ENCODE data around the gene C1S. TPM values are rescaled to one million over a fixed set of nuclear protein-coding genes. Genes with fewer than 3 reads are reported as not detected.

Gene C1S
- total and polyA plus RNA-seq, 2 donors (not counting 1 experiment from before 2014, with no cell fraction given) = 0.21 to 0.64 TPM

- Mint-ChIP-seq H3K27me3 (no peaks in the 10 kb centered on the region), H3K9me3 (ENCODE audit: insufficient read depth) (no peaks in the 10 kb centered on the region), H3K27ac (no peak overlapping the region), H3K4me1 (peaks cover 8% of the 10 kb centered on the region), H3K4me3 (no peak overlapping the region)
- Histone ChIP-seq H4K20me1 (ENCODE audit: control insufficient read depth, insufficient read depth, low read length, poor library complexity, severe bottlenecking) (no peaks in the 10 kb centered on the region), H3K9me3 (ENCODE audit: control extremely low read depth in 1 of 3, control insufficient read depth in 2 of 3, insufficient read depth in 1 of 3, low read length in 2 of 3) (no peaks in the 10 kb centered on the region), H3K27ac (ENCODE audit: low read length in 2 of 2) (no peak overlapping the region), H3K79me2 (ENCODE audit: control insufficient read depth, insufficient read depth, low read length) (no peaks in the 10 kb centered on the region), H3K9ac (ENCODE audit: low read length) (no peak overlapping the region), H3K4me2 (replicated peaks; ENCODE audit: low read depth, low read length, poor library complexity, severe bottlenecking) (no peak overlapping the region), H3K4me3 (ENCODE audit: control extremely low read depth in 1 of 5, extremely low read depth in 1 of 5, insufficient read depth in 1 of 5, low read depth in 2 of 5, low read length in 4 of 5) (no peak overlapping the region), H2AFZ (ENCODE audit: insufficient read depth, low read depth, low read length, poor library complexity, severe bottlenecking) (no peak overlapping the region), H3K36me3 (replicated peaks in 1 of 2; ENCODE audit: control extremely low read depth in 1 of 2, control insufficient read depth in 1 of 2, extremely low read depth in 1 of 2, insufficient read depth in 2 of 2, low read length in 1 of 2) (peaks cover 0 to 3% of the 10 kb centered on the region in 2 experiments), H3K27me3 (replicated peaks in 1 of 4; ENCODE audit: control extremely low read depth in 1 of 4, control insufficient read depth in 3 of 4, insufficient read depth in 4 of 4, low read length in 3 of 4) (peaks cover 0 to 3% (median 0%) of the 10 kb centered on the region in 4 experiments), H3K4me1 (ENCODE audit: control insufficient read depth in 2 of 2, insufficient read depth in 2 of 2, low read length in 2 of 2) (peaks cover 0 to 9% of the 10 kb centered on the region in 2 donors)
- WGBS (ENCODE audit: insufficient coverage) = 97% methylated on average over 19 of the region's 19 CpGs
- no peak for TF ChIP-seq CTCF (IDR thresholded peaks at IDR 0.05)
- no peak for TF ChIP-seq EZH2 (IDR thresholded peaks at IDR 0.05; ENCODE audit: borderline replicate concordance, insufficient read depth, low read depth, low read length, poor library complexity, severe bottlenecking)
- intact Hi-C loops (cut with micrococcal nuclease) = no loop called here
- ATAC-seq (ENCODE audit: low read depth) (no peak), DNase-seq (no peak)
- POLR2A ChIA-PET = no interaction called here
- CTCF ChIA-PET = interaction anchor here (1.3 kb wide), 1 partner anchor 173 kb away, joined by 5 read pairs; no protein-coding TSS in a partner anchor
Observed at GRCh38 chr12:7096979-7097378, 36.5 kb downstream of the C1S start.

GRCh38 chr12:7099290-7099996, 38.9 kb downstream of the C1S start:
- no peaks in the 10 kb centered on the region for H3K79me2 ChIP-seq (ENCODE audit: control insufficient read depth, insufficient read depth, low read length)
- Mint-ChIP-seq H3K27ac (no peak overlapping the region), H3K4me1 (no peaks in the 10 kb centered on the region), H3K9me3 (ENCODE audit: insufficient read depth) (no peaks in the 10 kb centered on the region), H3K27me3 (no peaks in the 10 kb centered on the region), H3K4me3 (no peak overlapping the region)
- H3K9me3 ChIP-seq (ENCODE audit: control extremely low read depth in 1 of 3, control insufficient read depth in 2 of 3, insufficient read depth in 1 of 3, low read length in 2 of 3) = no peaks in the 10 kb centered on the region
- no peak overlapping the region for H3K4me3 ChIP-seq (ENCODE audit: control extremely low read depth in 1 of 5, extremely low read depth in 1 of 5, insufficient read depth in 1 of 5, low read depth in 2 of 5, low read length in 4 of 5)
- TF ChIP-seq EZH2 (IDR thresholded peaks at IDR 0.05; ENCODE audit: borderline replicate concordance, insufficient read depth, low read depth, low read length, poor library complexity, severe bottlenecking) = no peak
- no peak for TF ChIP-seq CTCF (IDR thresholded peaks at IDR 0.05)
- CTCF ChIA-PET = interaction anchor here (0.8 to 1.7 kb wide), 4 partner anchors 10 to 161 kb away, joined by 3 to 5 read pairs (median 4); partner anchors contain the start of gene C1RL
- intact Hi-C loops (cut with micrococcal nuclease) = no loop called here
- POLR2A ChIA-PET = no interaction called here
- H3K36me3 ChIP-seq (replicated peaks in 1 of 2; ENCODE audit: control extremely low read depth in 1 of 2, control insufficient read depth in 1 of 2, extremely low read depth in 1 of 2, insufficient read depth in 2 of 2, low read length in 1 of 2) = peaks cover 0 to 3% of the 10 kb centered on the region in 2 experiments
- no peaks in the 10 kb centered on the region for H3K27me3 ChIP-seq (replicated peaks in 1 of 4; ENCODE audit: control extremely low read depth in 1 of 4, control insufficient read depth in 3 of 4, insufficient read depth in 4 of 4, low read length in 3 of 4)
- no peak overlapping the region for H3K27ac ChIP-seq (ENCODE audit: low read length in 2 of 2)
- WGBS (ENCODE audit: insufficient coverage) = 74% methylated on average over 8 of the region's 9 CpGs
- H3K9ac ChIP-seq (ENCODE audit: low read length) = no peak overlapping the region
- no peak for ATAC-seq (ENCODE audit: low read depth)
- no peak overlapping the region for H3K4me2 ChIP-seq (replicated peaks; ENCODE audit: low read depth, low read length, poor library complexity, severe bottlenecking)
- no peak overlapping the region for H2AFZ ChIP-seq (ENCODE audit: insufficient read depth, low read depth, low read length, poor library complexity, severe bottlenecking)
- no peaks in the 10 kb centered on the region for H4K20me1 ChIP-seq (ENCODE audit: control insufficient read depth, insufficient read depth, low read length, poor library complexity, severe bottlenecking)
- H3K4me1 ChIP-seq (ENCODE audit: control insufficient read depth in 2 of 2, insufficient read depth in 2 of 2, low read length in 2 of 2) = no peaks in the 10 kb centered on the region
- no peak for DNase-seq
